ENCODE measurements around the gene WNT9A. TPM values are rescaled to one million over a fixed set of nuclear protein-coding genes. Genes with fewer than 3 reads are reported as not detected.
"Not testable (repeated sequence)": the region's sequence is repeated elsewhere in the genome, so short reads cannot be mapped to it uniquely, and the experiment has no call there.

Gene WNT9A
- total RNA-seq, 2 experiments from 2014 or later, result 0.32 to 0.40 TPM

DNA sequence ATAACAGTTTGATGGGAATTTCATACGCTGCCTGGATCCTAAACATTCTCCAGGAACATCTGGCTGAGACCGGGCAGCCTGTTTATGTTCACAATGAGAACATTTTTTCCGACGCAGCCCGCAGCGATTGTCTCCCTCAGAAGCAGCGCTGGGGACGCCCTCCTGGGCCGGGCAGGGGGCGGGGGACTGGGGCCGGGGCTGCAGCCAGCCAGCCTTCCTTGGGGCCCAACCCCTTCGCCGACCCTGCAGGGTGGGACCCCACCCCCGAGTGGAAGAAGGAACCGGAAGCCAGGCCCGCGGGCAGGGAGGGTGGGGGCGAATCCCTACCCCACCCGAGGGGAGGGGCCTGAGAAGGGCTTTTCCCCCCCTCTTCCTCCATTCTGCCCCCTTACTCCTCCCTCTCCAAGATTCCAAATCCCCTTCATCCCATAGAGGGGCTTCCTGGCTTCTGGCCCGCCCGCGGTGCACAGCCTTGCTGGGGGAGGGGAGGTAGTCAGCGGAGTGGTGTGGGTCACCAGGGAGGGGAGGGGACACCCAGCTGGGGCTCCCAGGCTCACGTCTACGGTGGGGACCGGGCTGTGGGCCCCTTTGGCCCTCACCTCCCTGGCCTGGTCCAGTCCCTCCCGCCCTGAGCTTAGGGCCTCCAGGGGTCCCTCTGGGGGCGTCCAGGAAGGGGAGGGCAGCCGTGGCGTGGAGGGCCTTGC, 60.6 kb downstream of the WNT9A start:
- H3K36me3 Mint-ChIP-seq (ENCODE audit: low read depth), result no peaks in the 10 kb centered on the region
- no peaks in the 10 kb centered on the region for H3K9me3 Mint-ChIP-seq
- POLR2A ChIA-PET, result no interaction called here
- no peak overlapping the region for H3K4me3 Mint-ChIP-seq
- peak; percentile 32 for DNase-seq
- H3K4me1 Mint-ChIP-seq, result peaks cover 28% of the 10 kb centered on the region
- peak overlapping the region; percentile 82 for H3K27ac Mint-ChIP-seq
- H3K27me3 Mint-ChIP-seq, result no peaks in the 10 kb centered on the region
- CTCF ChIA-PET, result interaction anchor here (2.7 kb wide), 1 partner anchor 13 kb away, joined by 8 read pairs; no protein-coding TSS in a partner anchor

DNA sequence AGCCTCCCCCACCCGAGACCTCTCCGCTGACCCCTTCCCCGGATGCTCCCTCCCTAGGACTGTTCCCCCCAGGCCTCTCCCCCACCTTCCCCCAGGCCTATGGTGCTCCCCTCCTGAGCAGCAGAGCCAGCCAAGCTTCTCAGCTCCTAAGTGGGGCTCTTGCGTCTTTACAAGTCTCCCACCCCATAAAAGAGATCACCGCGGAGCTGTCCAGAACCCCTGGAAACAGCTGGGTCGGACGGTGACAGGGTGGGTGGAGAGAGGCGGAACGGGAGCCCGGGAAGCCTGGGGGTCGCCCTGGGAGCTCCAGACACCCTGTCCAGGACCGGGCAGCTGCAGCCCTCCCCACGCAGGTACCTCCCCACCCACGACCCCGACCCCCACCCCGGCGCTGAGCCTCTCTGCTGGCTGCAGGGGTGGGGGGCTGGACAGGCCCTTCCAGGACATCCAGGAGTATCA, 61.2 kb downstream of the WNT9A start:
- H3K4me1 Mint-ChIP-seq, result peaks cover 28% of the 10 kb centered on the region
- DNase-seq, result no peak
- H3K4me3 Mint-ChIP-seq, result no peak overlapping the region
- no peaks in the 10 kb centered on the region for H3K27me3 Mint-ChIP-seq
- H3K27ac Mint-ChIP-seq, result peak overlapping the region; percentile 82
- H3K36me3 Mint-ChIP-seq (ENCODE audit: low read depth), result no peaks in the 10 kb centered on the region
- POLR2A ChIA-PET, result no interaction called here
- no peaks in the 10 kb centered on the region for H3K9me3 Mint-ChIP-seq
- CTCF ChIA-PET, result interaction anchor here (1.3 to 2.7 kb wide), 2 partner anchors 12 to 24 kb away, joined by 5 to 8 read pairs; no protein-coding TSS in a partner anchor

DNA sequence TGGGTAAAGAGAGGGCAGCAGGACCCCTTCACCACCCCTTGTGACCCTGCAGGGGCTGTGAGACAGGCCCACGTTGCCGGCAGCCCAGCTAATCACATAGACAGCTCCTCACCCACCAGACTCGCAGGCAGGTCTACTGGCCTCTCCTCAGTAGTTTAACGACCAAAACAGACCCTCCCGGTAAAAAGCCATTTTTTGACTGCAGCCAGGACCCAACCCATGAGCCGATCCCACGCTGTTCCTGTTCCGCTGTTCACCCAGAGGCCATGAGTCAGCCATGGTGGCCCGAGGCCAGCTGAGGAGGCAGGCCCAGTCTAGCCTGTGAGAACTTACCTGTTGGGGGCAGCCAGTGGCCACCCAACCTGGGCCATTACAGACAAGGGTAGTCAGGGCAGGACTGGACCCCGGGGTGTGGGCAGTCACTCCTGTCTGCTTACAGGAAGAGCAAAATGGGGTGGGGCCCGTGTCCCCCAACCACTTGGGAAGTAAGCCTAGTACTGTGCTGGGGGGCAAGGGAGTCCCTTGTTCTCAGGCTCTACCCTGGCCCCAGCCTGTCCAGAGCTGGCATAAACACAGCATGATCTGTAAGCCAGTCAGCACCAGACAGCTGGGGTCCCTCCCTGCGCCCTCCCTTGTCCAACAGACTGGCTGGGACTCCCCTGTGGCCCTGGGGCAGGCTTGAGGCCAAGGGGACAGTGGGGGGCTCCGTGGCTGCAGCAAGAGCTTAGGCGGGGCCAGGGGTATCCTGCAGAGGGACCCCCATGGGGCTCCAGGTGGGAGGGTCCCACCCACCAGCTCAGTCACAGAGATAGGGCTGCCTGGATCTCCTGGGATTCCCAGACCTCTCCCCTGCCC, 61.9 kb downstream of the WNT9A start:
- CTCF ChIA-PET, result interaction anchor here (1.3 to 2.7 kb wide), 2 partner anchors 11 to 25 kb away, joined by 5 to 8 read pairs; no protein-coding TSS in a partner anchor
- Mint-ChIP-seq H3K4me1 (peaks cover 28% of the 10 kb centered on the region), H3K36me3 (ENCODE audit: low read depth) (no peaks in the 10 kb centered on the region), H3K27ac (peak overlapping the region; percentile 94), H3K9me3 (no peaks in the 10 kb centered on the region), H3K4me3 (peak overlapping the region; percentile 50), H3K27me3 (peaks cover 2% of the 10 kb centered on the region)
- DNase-seq, result no peak
- POLR2A ChIA-PET, result no interaction called here

GRCh38 chr1:227885135-227885647, 62.5 kb downstream of the WNT9A start:
- Mint-ChIP-seq H3K4me3 (peak overlapping the region; percentile 50), H3K27ac (peak overlapping the region; percentile 94), H3K27me3 (peaks cover 7% of the 10 kb centered on the region), H3K9me3 (no peaks in the 10 kb centered on the region), H3K36me3 (ENCODE audit: low read depth) (no peaks in the 10 kb centered on the region), H3K4me1 (peaks cover 28% of the 10 kb centered on the region)
- POLR2A ChIA-PET, result no interaction called here
- DNase-seq, result peak; percentile 53
- CTCF ChIA-PET, result interaction anchor here (1.2 to 2.7 kb wide), 3 partner anchors 11 to 26 kb away, joined by 3 to 8 read pairs (median 5); no protein-coding TSS in a partner anchor

DNA sequence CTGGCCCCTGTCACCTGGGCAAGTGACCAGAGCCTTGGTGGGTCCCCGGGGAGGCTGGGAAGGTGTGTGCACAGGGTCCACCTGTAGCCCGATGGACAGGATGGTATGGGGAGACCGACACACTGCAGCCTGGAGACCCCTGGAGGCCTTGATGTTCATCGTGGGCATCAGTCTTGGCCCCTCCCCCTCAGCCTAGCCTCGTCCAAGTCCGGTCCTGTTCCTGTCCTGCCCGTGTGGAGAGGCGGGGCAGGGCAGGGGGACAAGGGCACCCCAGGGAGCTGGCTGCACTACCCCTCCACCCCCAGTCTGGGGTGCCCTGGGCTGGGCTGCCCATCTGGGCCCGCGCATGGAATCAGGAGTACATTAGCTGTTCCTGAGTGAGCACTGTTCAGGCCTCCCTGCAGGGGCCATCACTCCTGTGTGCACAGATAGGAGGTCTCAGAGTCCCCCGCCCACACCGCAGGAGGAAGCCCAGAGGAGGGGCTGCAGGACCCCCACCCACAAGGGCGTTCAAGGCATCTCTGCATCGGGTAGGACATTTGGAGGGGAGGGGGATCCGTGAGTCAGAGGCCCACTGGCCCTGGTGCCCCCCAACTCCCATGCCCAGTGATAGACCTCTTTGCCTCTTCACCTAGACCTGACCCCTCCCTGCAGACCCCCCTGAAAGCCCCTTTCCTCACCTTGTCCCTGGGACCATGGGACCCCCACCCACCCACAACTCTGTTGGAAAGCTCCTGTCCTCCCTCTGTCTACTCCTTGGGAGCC, 63.2 kb downstream of the WNT9A start:
- H3K27ac Mint-ChIP-seq, result peak overlapping the region; percentile 94
- no peak for DNase-seq
- ChIA-PET POLR2A (no interaction called here), CTCF (interaction anchor here (1.2 kb wide), 1 partner anchor 12 kb away, joined by 3 read pairs; no protein-coding TSS in a partner anchor)
- no peaks in the 10 kb centered on the region for H3K36me3 Mint-ChIP-seq (ENCODE audit: low read depth)
- H3K4me1 Mint-ChIP-seq, result peaks cover 24% of the 10 kb centered on the region
- no peaks in the 10 kb centered on the region for H3K9me3 Mint-ChIP-seq
- no peak overlapping the region for H3K4me3 Mint-ChIP-seq
- H3K27me3 Mint-ChIP-seq, result peaks cover 11% of the 10 kb centered on the region

GRCh38 chr1:227883641-227884301, 64.0 kb downstream of the WNT9A start:
- Mint-ChIP-seq H3K4me1 (peaks cover 21% of the 10 kb centered on the region), H3K36me3 (ENCODE audit: low read depth) (no peaks in the 10 kb centered on the region), H3K9me3 (no peaks in the 10 kb centered on the region), H3K4me3 (no peak overlapping the region), H3K27me3 (peaks cover 15% of the 10 kb centered on the region), H3K27ac (no peak overlapping the region)
- ChIA-PET POLR2A (no interaction called here), CTCF (interaction anchor here (0.5 kb wide), 1 partner anchor 561 kb away, joined by 3 read pairs; no protein-coding TSS in a partner anchor)
- DNase-seq, result no peak

- no peaks in the 10 kb centered on the region for H3K36me3 Mint-ChIP-seq (ENCODE audit: low read depth)
- ChIA-PET CTCF (no interaction called here), POLR2A (no interaction called here)
- H3K27ac Mint-ChIP-seq, result no peak overlapping the region
- peaks cover 15% of the 10 kb centered on the region for H3K27me3 Mint-ChIP-seq
- H3K9me3 Mint-ChIP-seq, result no peaks in the 10 kb centered on the region
- no peak for DNase-seq
- no peak overlapping the region for H3K4me3 Mint-ChIP-seq
- H3K4me1 Mint-ChIP-seq, result peaks cover 21% of the 10 kb centered on the region
Observed at GRCh38 chr1:227883073-227883520, 64.6 kb downstream of the WNT9A start.

- ChIA-PET CTCF (no interaction called here), POLR2A (no interaction called here)
- peaks cover 30% of the 10 kb centered on the region for H3K27me3 Mint-ChIP-seq
Observed at GRCh38 chr1:227880342-227880924, 67.3 kb downstream of the WNT9A start.

GRCh38 chr1:227877810-227878209, 69.9 kb downstream of the WNT9A start:
- H3K4me1 Mint-ChIP-seq, POLR2A ChIA-PET, CTCF ChIA-PET, H3K9me3 Mint-ChIP-seq, H3K27ac Mint-ChIP-seq, H3K4me3 Mint-ChIP-seq, DNase-seq: not testable (repeated sequence)
- peaks cover 14% of the 10 kb centered on the region for H3K36me3 Mint-ChIP-seq (ENCODE audit: low read depth)
- peaks cover 48% of the 10 kb centered on the region for H3K27me3 Mint-ChIP-seq

More at GRCh38 chr1:227880342-227880924, 67.3 kb downstream of the WNT9A start:
- Mint-ChIP-seq H3K4me1 (peaks cover 11% of the 10 kb centered on the region), H3K4me3 (no peak overlapping the region), H3K9me3 (no peaks in the 10 kb centered on the region), H3K27ac (no peak overlapping the region), H3K36me3 (ENCODE audit: low read depth) (peaks cover 1% of the 10 kb centered on the region)
- no peak for DNase-seq

DNA sequence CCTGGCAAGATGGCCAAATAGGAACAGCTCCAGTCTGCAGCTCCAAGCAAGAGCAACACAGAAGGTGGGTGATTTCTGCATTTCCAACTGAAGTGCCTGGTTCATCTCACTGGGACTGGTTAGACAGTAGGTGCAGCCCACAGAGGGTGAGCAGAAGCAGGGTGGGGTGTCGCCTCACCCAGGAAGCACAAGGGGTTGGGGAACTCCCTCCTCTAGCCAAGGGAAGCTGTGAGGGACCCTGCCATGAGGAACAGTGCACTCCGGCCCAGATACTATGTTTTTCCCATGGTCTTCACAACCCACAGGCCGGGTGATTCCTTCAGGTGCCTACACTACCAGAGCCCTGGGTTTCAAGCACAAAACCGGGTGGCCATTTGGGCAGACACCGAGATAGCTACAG, 75.8 kb downstream of the WNT9A start:
- H3K4me3 Mint-ChIP-seq, POLR2A ChIA-PET, DNase-seq: not testable (repeated sequence)
- CTCF ChIA-PET, result interaction anchor here (1.0 kb wide), 1 partner anchor 44 kb away, joined by 3 read pairs; no protein-coding TSS in a partner anchor
- H3K36me3 Mint-ChIP-seq (ENCODE audit: low read depth), result peaks cover 18% of the 10 kb centered on the region
- H3K4me1 Mint-ChIP-seq, result peaks cover 35% of the 10 kb centered on the region
- peaks cover 32% of the 10 kb centered on the region for H3K27me3 Mint-ChIP-seq
- H3K27ac Mint-ChIP-seq, result peak overlapping the region; percentile 21
- H3K9me3 Mint-ChIP-seq, result peaks cover 15% of the 10 kb centered on the region

GRCh38 chr1:227870366-227870765, 77.4 kb downstream of the WNT9A start:
- H3K4me1 Mint-ChIP-seq, result peaks cover 35% of the 10 kb centered on the region
- H3K9me3 Mint-ChIP-seq, result peaks cover 15% of the 10 kb centered on the region
- ChIA-PET CTCF (no interaction called here), POLR2A (no interaction called here)
- peaks cover 18% of the 10 kb centered on the region for H3K36me3 Mint-ChIP-seq (ENCODE audit: low read depth)
- H3K27me3 Mint-ChIP-seq, result peaks cover 17% of the 10 kb centered on the region
- H3K4me3 Mint-ChIP-seq, result peak overlapping the region; percentile 51
- DNase-seq, result no peak
- peak overlapping the region; percentile 71 for H3K27ac Mint-ChIP-seq
